Keratinocyte (primary cell): Measurements from ENCODE around the gene GATAD2B.

Source experiments
- EZH2 ChIP-seq: IDR thresholded peaks from one replicate; pipeline ENCODE4 v1.6.1; 2012; ENCODE audit warnings: inconsistent platforms, mild to moderate bottlenecking, low read length, moderate library complexity
- TF ChIP-seq, protein P1 (sequence below), 3 experiments: IDR thresholded peaks in 1 of 3; conservative IDR thresholded peaks in 1 of 3; optimal IDR thresholded peaks in 1 of 3; 2 replicates in 2 of 3; 3 replicates in 1 of 3; pipeline versions ENCODE3 to v1.5.1; 2011; ENCODE audit warnings: low read length in 3 of 3, mild to moderate bottlenecking in 3 of 3, moderate library complexity in 2 of 3, control low read depth in 1 of 3, inconsistent platforms in 1 of 3; ENCODE audit not compliant: insufficient read depth in 2 of 3; ENCODE audit errors: extremely low read depth in 1 of 3

DNA sequence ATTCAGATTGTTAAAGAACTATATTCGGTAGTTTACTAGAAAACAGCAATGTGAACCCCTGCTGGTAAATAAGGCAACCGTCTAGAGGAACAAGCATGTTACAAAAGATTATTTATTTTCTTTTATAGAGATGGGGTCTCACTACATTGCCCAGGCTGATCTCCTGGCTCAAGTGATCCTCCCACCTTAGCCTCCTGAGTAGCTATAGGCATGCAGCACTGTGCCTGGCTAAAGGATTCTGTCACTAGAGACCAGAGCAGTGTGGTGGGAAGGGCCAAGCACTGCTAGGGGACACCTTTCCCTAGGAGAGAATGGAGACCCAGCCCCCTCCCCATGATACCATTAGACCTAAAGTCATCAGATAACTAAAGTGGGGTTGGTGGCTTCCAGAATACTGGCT lies 118.7 kb downstream of the GATAD2B start:
- TF ChIP-seq, protein P1, sequence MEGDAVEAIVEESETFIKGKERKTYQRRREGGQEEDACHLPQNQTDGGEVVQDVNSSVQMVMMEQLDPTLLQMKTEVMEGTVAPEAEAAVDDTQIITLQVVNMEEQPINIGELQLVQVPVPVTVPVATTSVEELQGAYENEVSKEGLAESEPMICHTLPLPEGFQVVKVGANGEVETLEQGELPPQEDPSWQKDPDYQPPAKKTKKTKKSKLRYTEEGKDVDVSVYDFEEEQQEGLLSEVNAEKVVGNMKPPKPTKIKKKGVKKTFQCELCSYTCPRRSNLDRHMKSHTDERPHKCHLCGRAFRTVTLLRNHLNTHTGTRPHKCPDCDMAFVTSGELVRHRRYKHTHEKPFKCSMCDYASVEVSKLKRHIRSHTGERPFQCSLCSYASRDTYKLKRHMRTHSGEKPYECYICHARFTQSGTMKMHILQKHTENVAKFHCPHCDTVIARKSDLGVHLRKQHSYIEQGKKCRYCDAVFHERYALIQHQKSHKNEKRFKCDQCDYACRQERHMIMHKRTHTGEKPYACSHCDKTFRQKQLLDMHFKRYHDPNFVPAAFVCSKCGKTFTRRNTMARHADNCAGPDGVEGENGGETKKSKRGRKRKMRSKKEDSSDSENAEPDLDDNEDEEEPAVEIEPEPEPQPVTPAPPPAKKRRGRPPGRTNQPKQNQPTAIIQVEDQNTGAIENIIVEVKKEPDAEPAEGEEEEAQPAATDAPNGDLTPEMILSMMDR (optimal IDR thresholded peaks at IDR 0.05 in 1 of 3, IDR thresholded peaks at IDR 0.05 in 1 of 3, conservative IDR thresholded peaks at IDR 0.05 in 1 of 3; ENCODE audit: extremely low read depth in 1 of 3, insufficient read depth in 2 of 3, low read length in 3 of 3), result no peak
- TF ChIP-seq EZH2, result no peak
